Epithelial cell of esophagus (primary cell): ENCODE results near the gene MAP1LC3B2.

Source experiments
- DNase-seq: peaks from one replicate; pipeline ENCODE4 v3.0.0; 2010; ENCODE audit warnings: low read depth
- H3K4me3 ChIP-seq: 2 replicates; pipeline ENCODE4 v1.5.1; 2011; ENCODE audit warnings: mild to moderate bottlenecking, low read length, control low read depth
- TF ChIP-seq, protein P1 (sequence below): IDR thresholded peaks from 2 replicates; pipeline ENCODE4 v1.5.1; 2011; ENCODE audit warnings: low read depth, mild to moderate bottlenecking, low read length, control low read depth, inconsistent platforms; ENCODE audit not compliant: insufficient read depth; ENCODE audit errors: missing control alignments

MAP1LC3B2 gene

DNA sequence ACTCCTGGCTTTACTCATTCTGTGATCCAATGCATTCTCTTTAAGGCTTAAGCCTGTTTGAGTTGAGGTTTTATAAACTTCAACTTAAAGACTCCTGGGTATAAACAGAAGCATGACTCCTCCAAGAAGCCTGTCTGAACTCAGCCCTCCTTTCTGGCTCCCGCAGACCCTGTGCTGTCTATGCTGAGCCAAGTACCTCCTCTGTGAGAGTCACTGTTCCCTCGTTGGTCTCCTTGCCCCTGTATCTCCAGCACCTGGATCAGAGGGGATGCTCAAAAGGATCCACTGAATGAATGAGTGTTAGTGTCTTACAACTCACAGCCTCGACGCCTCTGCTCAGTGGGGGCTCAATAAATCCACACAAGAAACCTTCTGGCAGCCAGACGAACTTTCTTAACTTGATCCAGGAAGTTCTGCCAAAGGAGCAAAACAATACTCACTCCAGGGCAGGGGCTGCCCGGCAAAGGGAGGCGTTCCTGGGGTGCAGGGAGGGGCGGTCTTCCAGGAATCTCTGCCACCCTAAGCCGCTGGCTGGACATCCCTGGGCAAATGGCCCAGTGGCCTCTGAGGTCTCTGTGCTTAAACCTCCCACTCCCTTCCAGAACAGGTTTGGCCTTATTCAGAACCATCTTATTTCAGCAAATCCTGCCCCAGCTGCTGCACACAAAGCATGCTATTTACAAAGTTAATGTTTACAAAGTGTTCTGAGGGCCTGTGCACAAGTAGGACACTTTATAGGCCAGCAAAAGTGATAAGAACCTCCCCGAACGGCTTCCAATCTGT, 32.9 kb downstream of the MAP1LC3B2 start:
- no peak for DNase-seq
- no peak overlapping the region for H3K4me3 ChIP-seq
- TF ChIP-seq, protein P1, sequence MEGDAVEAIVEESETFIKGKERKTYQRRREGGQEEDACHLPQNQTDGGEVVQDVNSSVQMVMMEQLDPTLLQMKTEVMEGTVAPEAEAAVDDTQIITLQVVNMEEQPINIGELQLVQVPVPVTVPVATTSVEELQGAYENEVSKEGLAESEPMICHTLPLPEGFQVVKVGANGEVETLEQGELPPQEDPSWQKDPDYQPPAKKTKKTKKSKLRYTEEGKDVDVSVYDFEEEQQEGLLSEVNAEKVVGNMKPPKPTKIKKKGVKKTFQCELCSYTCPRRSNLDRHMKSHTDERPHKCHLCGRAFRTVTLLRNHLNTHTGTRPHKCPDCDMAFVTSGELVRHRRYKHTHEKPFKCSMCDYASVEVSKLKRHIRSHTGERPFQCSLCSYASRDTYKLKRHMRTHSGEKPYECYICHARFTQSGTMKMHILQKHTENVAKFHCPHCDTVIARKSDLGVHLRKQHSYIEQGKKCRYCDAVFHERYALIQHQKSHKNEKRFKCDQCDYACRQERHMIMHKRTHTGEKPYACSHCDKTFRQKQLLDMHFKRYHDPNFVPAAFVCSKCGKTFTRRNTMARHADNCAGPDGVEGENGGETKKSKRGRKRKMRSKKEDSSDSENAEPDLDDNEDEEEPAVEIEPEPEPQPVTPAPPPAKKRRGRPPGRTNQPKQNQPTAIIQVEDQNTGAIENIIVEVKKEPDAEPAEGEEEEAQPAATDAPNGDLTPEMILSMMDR, result no peak

DNA sequence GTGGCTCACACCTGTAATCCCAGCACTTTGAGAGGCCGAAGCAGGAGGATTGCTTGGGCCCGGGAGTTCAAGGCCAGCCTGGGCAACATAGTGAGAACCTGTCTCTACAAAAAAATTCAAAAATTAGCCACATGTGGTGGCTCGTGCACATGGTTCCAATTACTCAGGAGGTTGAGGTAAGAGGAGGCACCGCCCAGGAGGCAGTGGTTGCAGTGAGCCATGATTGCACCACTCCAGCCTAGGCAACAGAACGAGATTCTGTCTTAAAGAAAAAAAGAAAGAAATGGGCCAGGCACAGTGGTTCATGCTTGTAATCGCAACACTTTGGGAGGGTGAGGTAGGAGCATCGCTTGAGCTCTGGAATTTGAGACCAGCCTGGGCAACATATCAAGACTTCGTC, 33.5 kb downstream of the MAP1LC3B2 start:
- DNase-seq, result peak; percentile 61

DNA sequence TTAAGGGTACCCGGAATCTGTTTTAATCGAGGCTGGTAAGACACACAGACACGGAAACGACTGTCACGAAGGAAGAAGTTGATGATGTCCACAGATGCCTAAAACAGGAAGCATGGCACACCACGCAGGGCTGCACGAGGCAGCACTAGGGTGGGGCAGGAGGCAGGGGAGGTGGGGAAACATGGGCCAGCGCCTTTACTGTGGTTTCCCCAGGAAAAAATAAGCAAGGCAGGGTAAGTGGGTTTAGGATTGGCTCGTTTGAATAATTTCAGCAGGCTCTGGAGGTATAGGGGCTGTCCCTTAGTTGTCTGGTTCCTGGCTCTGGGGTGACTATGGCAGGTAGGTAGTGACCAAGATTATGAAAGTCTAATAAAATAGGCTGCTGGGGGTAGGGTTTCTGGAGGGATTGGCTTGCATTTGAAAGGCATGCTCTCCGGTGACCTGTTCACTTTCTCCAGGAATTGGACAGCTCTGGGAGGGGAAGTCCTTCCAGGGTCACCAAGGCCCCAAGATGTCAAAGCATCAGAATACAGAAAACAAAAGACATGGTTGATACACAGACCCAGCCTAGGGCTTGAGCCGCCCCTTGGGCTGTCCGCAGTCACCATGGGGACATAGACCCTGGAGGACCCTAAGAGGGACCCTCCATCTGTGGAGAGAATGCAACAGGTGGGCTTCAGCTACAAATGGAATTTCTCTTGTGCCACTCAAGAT, 35.3 kb downstream of the MAP1LC3B2 start:
- no peak overlapping the region for H3K4me3 ChIP-seq
- TF ChIP-seq, protein P1, result no peak
- no peak for DNase-seq

More for the DNA sequence above, 33.5 kb downstream of the MAP1LC3B2 start:
- TF ChIP-seq, protein P1, result no peak
- no peak overlapping the region for H3K4me3 ChIP-seq

DNA sequence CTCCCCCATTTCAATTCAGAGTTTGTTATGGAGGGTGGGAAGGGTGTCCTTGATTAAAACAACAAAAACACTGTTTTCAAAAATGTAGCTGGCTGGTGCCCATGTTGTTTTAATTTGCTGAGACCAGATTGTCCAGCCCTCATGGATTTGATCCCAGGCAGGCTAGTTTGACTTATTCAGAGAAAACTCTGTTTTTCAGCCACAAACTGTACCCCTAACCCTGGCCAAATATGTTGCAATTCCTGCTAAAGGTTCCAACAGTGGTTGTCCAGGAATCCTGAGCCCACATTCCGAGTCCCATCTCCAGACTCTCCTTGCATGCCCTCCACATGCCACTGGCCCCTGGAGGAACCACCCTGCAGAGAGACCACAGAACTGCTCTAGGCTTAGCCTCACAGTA, 36.0 kb downstream of the MAP1LC3B2 start:
- TF ChIP-seq, protein P1, result no peak
- DNase-seq, result no peak

DNA sequence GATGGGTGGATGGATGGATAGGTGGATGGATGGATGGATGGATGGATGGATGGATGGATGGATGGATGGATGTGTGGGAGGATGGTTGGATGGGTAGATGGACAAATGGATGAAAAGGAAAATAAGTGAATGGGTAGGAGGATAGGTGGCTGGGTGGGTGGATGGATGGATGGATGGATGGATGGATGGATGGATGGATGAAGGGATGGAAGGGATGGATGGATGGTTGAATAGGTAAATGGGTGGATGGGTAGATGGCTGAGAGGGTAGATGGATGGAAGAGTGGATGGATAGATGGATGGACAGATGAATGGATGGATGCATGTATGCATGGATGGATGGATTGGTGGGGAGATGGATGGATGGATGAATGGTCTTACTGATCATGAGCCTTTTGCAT, 36.5 kb downstream of the MAP1LC3B2 start:
- H3K4me3 ChIP-seq, result no peak overlapping the region
- no peak for DNase-seq
- TF ChIP-seq, protein P1, result no peak

More for the DNA sequence above, 36.0 kb downstream of the MAP1LC3B2 start:
- H3K4me3 ChIP-seq, result no peak overlapping the region

DNA sequence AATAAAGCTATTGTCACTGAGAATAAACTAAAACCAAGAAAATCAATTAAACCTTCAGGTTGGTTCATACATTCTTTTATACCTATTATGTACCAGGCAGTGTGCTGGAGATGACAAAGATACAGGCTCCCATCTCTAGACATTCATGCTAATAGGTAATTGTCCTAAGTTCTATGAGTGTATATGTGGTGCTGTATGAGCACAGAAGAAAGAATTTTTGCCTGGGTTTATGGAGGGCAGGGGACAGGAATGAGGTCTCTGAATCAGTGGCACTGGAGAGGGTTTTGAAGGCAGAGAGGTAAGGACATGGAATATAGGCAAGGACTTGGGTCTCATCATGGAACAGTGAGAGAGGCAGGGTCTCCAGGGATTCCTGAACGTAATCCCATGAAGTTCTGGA, 38.7 kb downstream of the MAP1LC3B2 start:
- DNase-seq, result no peak
- H3K4me3 ChIP-seq, result no peak overlapping the region
- TF ChIP-seq, protein P1, result no peak
